GM18873 (cell line): Measurements from ENCODE around the gene FAM3B.

Experiments
- ATAC-seq: cut with Tn5 transposase; IDR thresholded peaks from one replicate; pipeline ENCODE4 v1.9.1; 2021; ENCODE audit warnings: mild to moderate bottlenecking, moderate library complexity, moderate number of reproducible peaks; ENCODE audit not compliant: unreplicated experiment, low FRiP score

The FAM3B gene

GRCh38 chr21:41317458-41317857 is 857 bp downstream of the FAM3B start:
- no peak for ATAC-seq

GRCh38 chr21:41318218-41318617 is 1.6 kb downstream of the FAM3B start:
- no peak for ATAC-seq

GRCh38 chr21:41319273-41319672 is 2.7 kb downstream of the FAM3B start:
- no peak for ATAC-seq

GRCh38 chr21:41321211-41321907 is 4.8 kb downstream of the FAM3B start:
- no peak for ATAC-seq

GRCh38 chr21:41321908-41322495 is 5.4 kb downstream of the FAM3B start:
- no peak for ATAC-seq

GRCh38 chr21:41322496-41323382 is 6.1 kb downstream of the FAM3B start:
- ATAC-seq = no peak

GRCh38 chr21:41325138-41325912 is 8.7 kb downstream of the FAM3B start:
- ATAC-seq = no peak

- ATAC-seq = no peak
Observed at GRCh38 chr21:41326414-41327080, 9.9 kb downstream of the FAM3B start.

- no peak for ATAC-seq
Observed at GRCh38 chr21:41327753-41328152, 11.2 kb downstream of the FAM3B start.

- no peak for ATAC-seq
Observed at GRCh38 chr21:41328660-41329607, 12.3 kb downstream of the FAM3B start.

GRCh38 chr21:41333752-41334151 is 17.2 kb downstream of the FAM3B start:
- ATAC-seq = no peak

- no peak for ATAC-seq
Observed at GRCh38 chr21:41337515-41337914, 20.9 kb downstream of the FAM3B start.

- ATAC-seq = no peak
Observed at GRCh38 chr21:41338455-41338854, 21.9 kb downstream of the FAM3B start.

- ATAC-seq = no peak
Observed at GRCh38 chr21:41342035-41342434, 25.4 kb downstream of the FAM3B start.

GRCh38 chr21:41344146-41344545 is 27.5 kb downstream of the FAM3B start:
- no peak for ATAC-seq

- no peak for ATAC-seq
Observed at GRCh38 chr21:41345356-41345755, 28.8 kb downstream of the FAM3B start.

GRCh38 chr21:41345934-41346685 is 29.5 kb downstream of the FAM3B start:
- ATAC-seq = no peak

- ATAC-seq = no peak
Observed at GRCh38 chr21:41346758-41347157, 30.2 kb downstream of the FAM3B start.
